HuH-7.5 (cell line): ENCODE measurements around the gene CES1.
"Not testable (repeated sequence)": the region's sequence is repeated elsewhere in the genome, so short reads cannot be mapped to it uniquely, and the experiment has no call there.

Experiments
- DNase-seq: peaks from one replicate; pipeline ENCODE4 v3.0.0; 2011; ENCODE audit warnings: low spot score

CES1 gene

DNA sequence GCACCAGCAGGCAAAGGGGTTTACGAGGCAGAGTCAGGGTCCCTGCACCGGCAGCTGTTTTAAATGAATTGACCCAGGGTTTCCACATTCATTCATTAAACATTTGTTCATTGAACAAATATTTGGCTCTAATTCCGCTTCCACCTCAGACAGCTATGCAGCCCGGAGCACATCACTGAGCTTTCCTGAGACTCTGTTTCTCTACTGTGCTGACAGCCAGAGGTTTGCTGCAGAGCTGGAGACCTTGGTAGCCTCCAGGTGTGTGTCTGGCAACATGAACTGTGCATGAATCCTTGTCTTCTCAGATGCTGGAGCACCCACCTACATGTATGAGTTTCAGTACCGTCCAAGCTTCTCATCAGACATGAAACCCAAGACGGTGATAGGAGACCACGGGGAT, 42.7 kb downstream of the CES1 start:
- not testable (repeated sequence) for DNase-seq

DNA sequence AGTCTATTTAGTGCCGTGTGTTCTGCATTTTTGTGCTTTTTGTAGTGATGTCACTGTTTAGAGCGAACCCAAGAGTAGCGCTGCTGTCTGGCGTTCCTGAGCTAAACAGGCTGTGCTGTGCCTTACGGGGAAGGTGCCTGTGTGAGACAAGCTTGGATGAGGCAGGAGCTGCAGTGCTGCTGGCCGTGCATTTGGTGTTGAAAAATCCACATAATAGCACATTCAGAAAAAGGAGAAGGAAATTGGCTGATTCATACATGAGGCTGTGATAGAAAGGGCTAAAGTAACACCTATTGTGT, 50.2 kb downstream of the CES1 start:
- not testable (repeated sequence) for DNase-seq

DNA sequence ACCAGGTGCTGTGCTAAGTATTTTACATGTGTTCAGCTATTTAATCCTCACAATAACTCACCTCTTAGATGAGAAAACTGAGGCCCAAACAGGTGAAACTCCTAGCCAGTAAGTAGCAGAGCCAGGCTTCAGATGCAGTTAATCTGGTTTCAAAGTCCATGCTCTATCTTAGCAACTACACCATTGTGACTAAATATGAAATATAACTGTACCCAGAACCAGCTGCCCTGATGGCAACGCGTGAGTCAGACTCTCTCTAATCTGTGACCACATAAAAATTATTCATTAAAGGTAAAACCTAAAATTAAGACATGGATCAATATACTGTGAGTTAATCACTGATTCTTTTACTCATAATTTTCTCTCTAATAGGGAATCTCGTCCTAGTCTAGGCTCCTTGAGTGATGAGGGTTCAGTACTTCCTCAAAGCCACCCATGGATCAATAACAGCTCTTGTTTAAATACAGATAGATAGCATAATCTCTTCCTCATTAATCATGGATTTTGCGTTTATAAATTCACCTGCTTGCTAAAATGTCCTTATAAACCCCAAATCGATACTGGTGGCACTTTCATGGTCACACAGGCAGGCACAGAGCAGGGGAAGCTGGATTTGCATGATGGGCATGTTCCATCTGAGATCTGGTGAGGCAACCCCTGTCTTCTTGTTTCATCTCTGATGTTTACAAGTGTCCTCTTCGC, 50.7 kb downstream of the CES1 start:
- not testable (repeated sequence) for DNase-seq

DNA sequence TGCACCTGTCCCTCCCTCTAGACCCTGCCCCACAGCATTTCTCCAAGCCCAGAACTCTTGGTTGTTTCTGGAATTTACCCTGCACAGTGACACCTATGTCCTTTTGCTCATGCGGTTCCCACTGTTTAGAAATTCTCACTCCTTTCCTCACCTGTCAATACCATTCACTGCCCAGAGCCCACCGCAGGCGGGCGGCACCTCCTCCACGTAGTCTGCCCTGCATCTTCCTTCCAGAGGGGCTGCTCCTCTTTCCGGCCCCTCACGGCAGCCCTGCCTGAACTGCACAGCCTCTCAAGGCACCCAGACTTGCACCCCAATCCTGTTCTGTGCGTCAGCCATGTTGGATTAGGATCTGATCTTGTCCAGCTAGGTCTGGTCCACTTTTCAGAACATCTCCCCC, 51.4 kb downstream of the CES1 start:
- not testable (repeated sequence) for DNase-seq

DNA sequence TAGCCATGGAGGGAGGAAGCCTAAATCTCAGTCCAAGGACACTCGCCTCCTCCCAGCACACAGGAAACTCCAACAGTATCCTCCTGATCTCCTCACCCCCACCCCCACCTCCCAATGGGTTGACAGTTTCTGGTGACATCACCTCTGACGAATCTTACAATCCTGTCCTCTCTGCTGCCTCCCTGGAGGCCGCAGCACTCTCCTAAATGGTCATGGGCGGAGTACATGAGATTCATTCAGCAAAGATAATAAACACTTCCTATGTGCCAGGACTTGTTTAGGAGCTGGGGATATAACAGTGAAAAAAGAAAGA, 52.8 kb downstream of the CES1 start:
- DNase-seq, result not testable (repeated sequence)

DNA sequence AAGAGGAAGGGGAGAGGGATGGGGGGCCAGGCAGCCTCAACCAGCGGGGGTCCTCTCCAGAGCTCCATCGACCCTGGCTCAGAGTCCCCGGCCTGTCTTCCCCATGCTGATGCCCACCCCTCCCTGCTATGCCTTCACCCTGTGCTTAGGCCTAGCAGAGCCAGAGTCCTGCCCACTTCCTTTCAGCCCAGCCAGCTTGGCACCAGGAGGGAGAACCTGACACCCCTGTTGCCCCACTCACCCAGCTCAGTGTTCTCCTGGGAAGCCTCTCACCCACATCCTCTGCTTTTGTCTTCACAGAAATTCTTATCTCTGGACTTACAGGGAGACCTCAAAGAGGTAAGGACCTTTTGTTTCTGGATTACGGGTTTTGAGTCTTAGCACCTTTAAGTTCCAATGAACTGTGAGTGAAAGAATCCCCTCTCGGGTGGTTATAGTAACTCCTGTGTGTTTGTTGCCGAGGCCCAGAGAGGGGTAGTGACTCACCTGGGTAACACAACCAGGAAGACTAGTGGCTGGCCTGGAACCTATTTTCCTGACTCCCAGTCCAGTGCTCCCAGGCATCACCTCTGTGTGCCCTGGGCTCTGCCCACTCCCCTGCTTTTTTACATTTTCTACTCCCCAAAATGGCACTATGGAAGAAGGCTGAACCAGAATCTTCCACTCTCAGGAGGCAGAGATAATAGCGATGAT, 53.3 kb downstream of the CES1 start:
- DNase-seq, result no peak

DNA sequence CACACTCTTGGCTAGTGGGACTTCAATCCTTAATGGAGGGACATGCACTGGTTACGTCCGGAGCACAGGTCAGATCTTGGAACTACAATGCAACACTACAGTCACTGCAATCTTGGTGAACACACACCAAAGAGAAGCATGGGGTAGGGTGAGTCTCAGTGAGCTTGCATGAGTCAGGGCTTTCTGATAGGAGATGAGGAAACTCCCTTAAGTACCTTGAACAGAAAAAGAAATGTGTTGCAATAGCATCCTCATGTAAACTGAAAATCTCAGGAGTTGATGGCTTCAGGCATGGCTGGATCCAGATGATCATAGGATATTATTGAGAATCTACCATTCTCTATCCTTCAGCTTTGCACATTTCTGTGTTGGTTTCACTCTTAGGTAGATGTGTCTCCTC, 54.1 kb downstream of the CES1 start:
- no peak for DNase-seq

DNA sequence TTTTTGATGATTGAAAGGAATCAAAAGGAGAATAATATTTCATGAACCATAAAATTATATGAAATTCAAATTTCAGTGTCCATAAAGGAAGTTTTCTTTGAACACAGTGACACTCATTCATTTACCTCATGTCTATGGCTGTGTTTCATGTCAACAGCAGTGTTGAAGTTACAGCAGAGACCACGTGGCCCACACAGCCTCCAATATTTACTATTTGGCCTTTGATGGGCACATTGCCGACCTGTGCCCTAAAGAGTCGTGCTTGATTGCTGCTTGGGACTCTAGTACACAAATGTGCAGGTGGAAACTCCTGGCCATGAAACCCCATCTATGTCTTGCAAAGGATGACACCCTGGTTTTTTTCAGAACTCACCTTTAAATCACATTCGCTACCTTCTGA, 57.0 kb downstream of the CES1 start:
- DNase-seq, result no peak

DNA sequence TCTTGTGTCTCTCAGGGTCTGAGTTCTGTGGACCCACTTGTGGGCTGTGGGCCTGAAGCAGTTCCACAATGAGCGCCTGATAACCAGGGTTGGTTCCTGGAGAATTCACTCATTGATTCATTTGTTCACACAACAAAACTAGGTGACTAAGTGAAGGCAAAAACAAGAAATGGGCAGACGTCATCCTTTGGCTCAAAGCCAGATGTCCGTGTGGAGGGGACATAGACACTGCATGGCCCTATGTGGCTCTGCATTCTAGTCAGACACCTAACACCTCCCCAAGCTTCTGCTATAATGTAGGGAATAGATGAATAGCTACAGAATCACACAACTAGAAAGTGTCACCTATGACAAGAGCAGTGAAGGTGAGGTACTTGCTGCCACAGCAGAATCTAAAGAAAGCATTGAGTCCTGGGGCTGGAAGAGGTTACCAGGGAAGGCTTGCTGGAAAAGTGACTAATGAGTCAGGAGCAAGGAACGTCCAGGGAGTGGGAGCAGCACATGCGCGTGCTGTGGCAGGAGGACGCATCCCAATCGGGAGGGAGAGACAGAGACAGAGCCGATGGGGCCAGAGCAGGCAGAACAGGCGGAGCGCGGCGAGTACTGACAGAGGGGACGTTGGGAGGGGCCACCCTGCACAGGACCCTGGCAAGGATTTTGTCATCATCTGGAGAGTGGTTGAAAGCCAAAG, 58.9 kb downstream of the CES1 start:
- no peak for DNase-seq

DNA sequence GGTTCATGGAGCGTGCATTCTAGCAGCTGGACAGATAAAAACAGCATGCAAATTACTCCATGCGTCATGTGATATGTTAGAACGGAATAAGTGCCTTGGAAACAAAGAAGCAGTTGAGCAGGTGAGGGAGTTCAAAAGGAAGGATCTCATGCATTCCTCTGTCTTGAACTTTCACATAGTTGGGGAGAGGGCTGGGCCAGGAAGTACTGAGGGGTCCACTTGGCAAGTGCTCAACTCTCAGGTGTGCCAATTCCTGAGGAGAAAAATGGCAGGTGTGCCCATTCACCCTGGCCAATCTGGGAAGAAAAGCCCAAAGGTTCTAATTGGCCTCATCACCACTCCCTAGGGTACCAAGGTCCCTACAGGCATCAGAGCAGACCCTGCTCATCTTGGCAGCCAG, 67.7 kb downstream of the CES1 start:
- DNase-seq, result no peak

DNA sequence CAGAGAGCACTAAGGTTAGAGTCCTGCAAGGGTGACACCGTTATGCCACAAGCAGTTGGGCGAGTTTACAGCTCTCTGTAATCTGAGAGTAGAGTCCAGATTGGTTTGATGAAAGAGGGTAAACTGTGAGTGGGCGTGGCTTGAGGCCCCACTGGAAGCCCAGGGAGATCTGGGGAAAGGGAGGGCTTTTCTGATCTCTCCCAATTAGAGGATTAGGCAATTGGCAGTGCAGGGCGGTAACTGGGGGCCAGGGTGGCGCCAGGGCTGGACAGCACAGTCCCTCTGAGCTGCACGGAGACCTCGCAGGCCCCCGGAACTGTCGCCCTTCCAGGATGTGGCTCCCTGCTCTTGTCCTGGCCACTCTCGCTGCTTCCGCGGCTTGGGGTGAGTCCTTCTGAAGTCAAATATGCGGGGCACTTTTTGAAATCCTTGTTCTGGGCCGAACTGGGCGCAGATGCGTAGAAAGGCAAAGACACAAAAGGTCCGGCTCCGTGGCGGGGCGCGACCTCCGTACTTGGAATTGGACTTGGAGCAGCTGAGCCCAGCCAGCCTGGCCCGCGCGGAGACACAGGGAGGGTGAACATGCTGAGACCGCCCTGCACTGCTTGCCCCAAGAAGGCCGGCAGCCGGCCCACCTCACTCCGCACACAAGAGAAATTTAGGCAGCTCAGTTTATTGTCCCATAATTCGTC, 72.4 kb downstream of the CES1 start:
- DNase-seq, result no peak

DNA sequence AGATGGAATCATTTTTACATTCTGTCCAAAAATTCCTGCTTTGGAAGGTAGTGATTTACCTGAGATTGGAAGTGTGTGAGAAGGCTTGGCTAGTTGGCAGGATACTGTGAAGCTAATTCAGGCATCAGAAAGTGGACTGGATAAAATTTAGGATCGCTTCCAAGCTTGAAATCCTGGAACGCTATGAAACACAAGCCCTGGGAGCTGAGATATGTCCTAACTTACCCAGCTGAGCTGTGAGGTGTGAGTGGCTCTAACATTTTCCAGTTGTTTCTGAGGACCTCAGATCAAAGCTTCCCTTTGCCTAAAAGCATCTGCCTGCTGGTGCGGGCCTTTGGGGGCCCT, 73.0 kb downstream of the CES1 start:
- not testable (repeated sequence) for DNase-seq

DNA sequence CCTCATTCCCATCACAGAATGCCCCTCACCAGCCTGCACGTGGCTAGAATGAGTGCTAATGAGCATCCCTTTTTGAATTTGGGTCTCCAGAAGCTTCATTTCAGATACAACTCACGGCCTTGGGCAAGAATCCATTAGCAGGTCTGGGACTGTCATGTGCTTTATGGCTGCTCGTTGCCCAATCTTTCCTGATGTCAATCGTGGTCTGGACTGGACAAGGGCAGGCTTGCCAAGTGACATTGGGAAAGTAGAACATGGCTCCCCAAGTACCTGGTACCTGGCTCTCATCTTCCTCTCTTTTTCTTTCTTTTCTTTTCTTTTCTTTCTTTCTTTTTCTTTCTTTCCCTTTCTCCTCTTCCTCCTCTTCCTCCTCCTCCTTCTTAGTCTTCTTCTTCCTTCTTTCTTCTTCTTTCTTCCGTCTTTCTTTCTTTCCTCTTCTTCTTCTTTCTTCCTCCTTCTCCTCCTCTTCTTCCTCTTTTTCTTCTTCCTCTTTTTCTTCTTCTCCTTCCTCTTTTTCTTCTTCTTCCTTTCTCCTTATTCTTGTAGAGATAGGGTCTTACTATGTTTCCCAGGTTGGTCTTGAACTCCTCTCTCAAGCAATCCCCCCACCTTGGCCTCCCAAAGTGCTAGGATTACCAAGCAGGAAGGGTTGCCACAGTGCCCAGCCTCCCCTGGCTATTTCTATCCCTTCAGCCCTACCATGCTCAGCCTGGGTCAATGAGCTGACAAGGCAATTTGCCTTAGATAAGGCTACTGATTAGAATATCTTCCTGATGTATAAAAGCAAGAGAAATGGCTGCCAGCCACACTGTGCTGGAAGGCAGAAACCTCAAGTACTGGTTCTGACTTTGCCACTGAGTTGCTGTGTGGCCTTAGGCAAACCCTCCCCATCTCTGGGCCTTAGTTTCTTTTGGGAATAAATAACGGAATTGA, 75.0 kb downstream of the CES1 start:
- DNase-seq, result not testable (repeated sequence)

DNA sequence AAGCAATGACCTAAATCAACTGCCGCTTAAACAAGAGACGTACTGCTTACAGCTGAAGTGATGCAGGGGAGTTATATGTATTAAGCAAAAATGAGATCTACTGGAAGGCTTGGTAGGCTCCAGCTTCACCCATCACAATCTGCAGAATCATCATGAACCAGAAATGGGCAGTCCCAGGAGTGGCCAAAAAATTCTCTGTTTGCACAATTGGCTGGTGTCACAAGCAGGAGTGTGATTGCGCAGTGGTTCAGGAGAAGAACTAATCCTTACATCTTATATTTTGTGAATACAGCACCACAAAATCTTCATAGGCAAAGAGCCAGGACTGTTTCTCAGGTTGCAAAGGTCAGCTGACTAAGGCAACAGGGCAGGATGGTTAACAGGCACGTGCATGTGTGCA, 75.9 kb downstream of the CES1 start:
- DNase-seq, result no peak

DNA sequence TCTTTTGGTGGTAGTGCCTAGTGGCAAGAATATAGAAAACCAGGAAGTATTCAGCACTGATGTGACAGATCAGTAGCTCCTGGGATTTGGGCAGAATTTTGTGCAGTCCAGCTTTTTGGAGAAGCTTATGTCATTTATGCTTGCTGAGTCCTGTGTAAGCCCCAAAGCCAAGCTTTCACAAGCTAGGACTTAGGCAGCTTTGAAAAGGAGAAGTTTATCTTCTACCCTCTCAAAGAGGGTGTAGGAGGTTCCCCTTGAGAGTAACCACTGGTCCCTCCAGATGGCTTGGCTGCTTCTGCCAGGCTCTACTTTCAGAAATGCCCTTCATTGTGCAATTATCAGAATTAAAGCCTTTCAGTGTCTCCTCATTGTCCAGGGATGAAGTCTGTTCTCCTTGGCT, 78.8 kb downstream of the CES1 start:
- no peak for DNase-seq

DNA sequence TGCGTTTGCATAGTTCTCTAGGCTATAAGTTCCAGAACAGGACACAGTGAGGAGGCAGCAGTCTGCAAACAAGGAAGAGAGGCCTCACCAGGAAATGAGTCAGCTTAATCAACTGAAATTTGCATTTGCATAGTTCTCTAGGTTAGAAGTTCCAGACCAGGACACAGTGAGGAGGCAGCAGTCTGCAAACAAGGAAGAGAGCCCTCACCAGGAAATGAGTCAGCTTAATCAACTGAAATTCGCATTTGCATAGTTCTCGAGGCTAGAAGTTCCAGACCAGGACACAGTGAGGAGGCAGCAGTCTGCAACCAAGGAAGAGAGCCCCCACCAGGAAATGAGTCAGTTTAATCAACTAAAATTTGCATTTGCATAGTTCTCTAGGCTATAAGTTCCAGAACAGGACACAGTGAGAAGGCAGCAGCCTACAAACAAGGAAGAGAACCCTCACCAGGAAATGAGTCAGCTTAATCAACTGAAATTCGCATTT, 79.7 kb downstream of the CES1 start:
- not testable (repeated sequence) for DNase-seq
